Stomach smooth muscle (tissue), 2 donors: ENCODE measurements around the gene RPS24.

Source experiments
- H3K27ac ChIP-seq: one replicate; pipeline ENCODE4 v1.7.0; 2013; ENCODE audit warnings: mild to moderate bottlenecking, low read length, inconsistent platforms
- H3K27me3 ChIP-seq, 2 donors: one replicate each; pipeline ENCODE4 v1.7.0; 2013; ENCODE audit warnings: low read length in 2 of 2; ENCODE audit not compliant: insufficient read depth in 2 of 2, control insufficient read depth in 1 of 2
- H3K36me3 ChIP-seq, 2 donors: one replicate each; pipeline ENCODE4 v1.7.0; 2013; ENCODE audit warnings: low read length in 2 of 2; ENCODE audit not compliant: control insufficient read depth in 2 of 2, insufficient read depth in 2 of 2
- H3K4me1 ChIP-seq: one replicate; pipeline ENCODE4 v1.7.0; 2013; ENCODE audit warnings: low read length; ENCODE audit not compliant: control insufficient read depth, insufficient read depth
- H3K4me3 ChIP-seq, 2 donors: one replicate each; pipeline ENCODE4 v1.7.0; 2013; ENCODE audit warnings: low read length in 2 of 2
- H3K9ac ChIP-seq, 2 donors: one replicate each; pipeline ENCODE4 v1.7.0; 2013; ENCODE audit warnings: low read length in 2 of 2, mild to moderate bottlenecking in 1 of 2
- H3K9me3 ChIP-seq, 2 donors: one replicate each; pipeline ENCODE4 v1.7.0; 2013; ENCODE audit warnings: low read length in 2 of 2; ENCODE audit not compliant: control insufficient read depth in 2 of 2
- donor health status: healthy.
- donor health status: Pancreatic carcinoma.

RPS24 gene

GRCh38 chr10:78004215-78005026, 29.2 kb upstream of the RPS24 start:
- no peaks in the 10 kb centered on the region for H3K27me3 ChIP-seq
- H3K9me3 ChIP-seq = no peaks in the 10 kb centered on the region
- no peaks in the 10 kb centered on the region for H3K4me1 ChIP-seq
- no peak overlapping the region for H3K4me3 ChIP-seq
- H3K27ac ChIP-seq = no peak overlapping the region
- H3K36me3 ChIP-seq = peaks cover 48 to 65% of the 10 kb centered on the region in 2 donors
- H3K9ac ChIP-seq = no peak overlapping the region

GRCh38 chr10:78007172-78007571, 26.5 kb upstream of the RPS24 start:
- peaks cover 52 to 61% of the 10 kb centered on the region in 2 donors for H3K36me3 ChIP-seq
- no peak overlapping the region for H3K4me3 ChIP-seq
- H3K9me3 ChIP-seq = no peaks in the 10 kb centered on the region
- no peaks in the 10 kb centered on the region for H3K27me3 ChIP-seq
- no peak overlapping the region for H3K9ac ChIP-seq
- H3K27ac ChIP-seq = no peak overlapping the region
- no peaks in the 10 kb centered on the region for H3K4me1 ChIP-seq

- H3K9ac ChIP-seq = no peak overlapping the region
- H3K9me3 ChIP-seq = no peaks in the 10 kb centered on the region
- H3K27ac ChIP-seq = no peak overlapping the region
- H3K36me3 ChIP-seq = peaks cover 56 to 60% of the 10 kb centered on the region in 2 donors
- H3K27me3 ChIP-seq = no peaks in the 10 kb centered on the region
- H3K4me1 ChIP-seq = no peaks in the 10 kb centered on the region
- H3K4me3 ChIP-seq = no peak overlapping the region
These were observed 24.0 kb upstream of the RPS24 start for GRCh38 chr10:78009662-78010061.

GRCh38 chr10:78010278-78010677, 23.4 kb upstream of the RPS24 start:
- Histone ChIP-seq H3K4me3 (no peak overlapping the region), H3K9ac (no peak overlapping the region), H3K36me3 (peaks cover 54 to 61% of the 10 kb centered on the region in 2 donors), H3K27me3 (no peaks in the 10 kb centered on the region), H3K9me3 (no peaks in the 10 kb centered on the region), H3K4me1 (no peaks in the 10 kb centered on the region), H3K27ac (no peak overlapping the region)

- H3K9ac ChIP-seq = no peak overlapping the region
- H3K27ac ChIP-seq = no peak overlapping the region
- no peaks in the 10 kb centered on the region for H3K4me1 ChIP-seq
- no peaks in the 10 kb centered on the region for H3K27me3 ChIP-seq
- H3K36me3 ChIP-seq = peaks cover 57% of the 10 kb centered on the region in 2 donors
- H3K4me3 ChIP-seq = no peak overlapping the region
- H3K9me3 ChIP-seq = no peaks in the 10 kb centered on the region
These were observed 22.6 kb upstream of the RPS24 start for GRCh38 chr10:78011065-78011464.

- Histone ChIP-seq H3K27ac (no peak overlapping the region), H3K9ac (no peak overlapping the region), H3K4me1 (no peaks in the 10 kb centered on the region), H3K36me3 (peaks cover 55% of the 10 kb centered on the region in 2 donors), H3K27me3 (no peaks in the 10 kb centered on the region), H3K9me3 (no peaks in the 10 kb centered on the region), H3K4me3 (no peak overlapping the region)
These were observed 20.1 kb upstream of the RPS24 start for GRCh38 chr10:78013564-78013963.

- H3K36me3 ChIP-seq = peaks cover 52 to 54% of the 10 kb centered on the region in 2 donors
- no peaks in the 10 kb centered on the region for H3K4me1 ChIP-seq
- H3K27ac ChIP-seq = no peak overlapping the region
- H3K9me3 ChIP-seq = no peaks in the 10 kb centered on the region
- no peak overlapping the region for H3K9ac ChIP-seq
- no peak overlapping the region for H3K4me3 ChIP-seq
- no peaks in the 10 kb centered on the region for H3K27me3 ChIP-seq
These were observed 18.1 kb upstream of the RPS24 start for GRCh38 chr10:78015546-78015945.

GRCh38 chr10:78017856-78018255, 15.8 kb upstream of the RPS24 start:
- H3K9ac ChIP-seq = no peak overlapping the region
- peaks cover 55 to 59% of the 10 kb centered on the region in 2 donors for H3K36me3 ChIP-seq
- no peak overlapping the region for H3K27ac ChIP-seq
- no peaks in the 10 kb centered on the region for H3K9me3 ChIP-seq
- H3K27me3 ChIP-seq = no peaks in the 10 kb centered on the region
- H3K4me3 ChIP-seq = no peak overlapping the region
- H3K4me1 ChIP-seq = no peaks in the 10 kb centered on the region

- Histone ChIP-seq H3K27ac (no peak overlapping the region), H3K9ac (no peak overlapping the region), H3K9me3 (no peaks in the 10 kb centered on the region), H3K4me1 (no peaks in the 10 kb centered on the region), H3K27me3 (no peaks in the 10 kb centered on the region), H3K4me3 (no peak overlapping the region), H3K36me3 (peaks cover 55 to 56% of the 10 kb centered on the region in 2 donors)
These were observed 14.4 kb upstream of the RPS24 start for GRCh38 chr10:78019264-78019663.

GRCh38 chr10:78021201-78021600, 12.5 kb upstream of the RPS24 start:
- Histone ChIP-seq H3K4me1 (no peaks in the 10 kb centered on the region), H3K9me3 (no peaks in the 10 kb centered on the region), H3K27me3 (no peaks in the 10 kb centered on the region), H3K9ac (no peak overlapping the region), H3K4me3 (no peak overlapping the region), H3K36me3 (peaks cover 63 to 65% of the 10 kb centered on the region in 2 donors), H3K27ac (no peak overlapping the region)

GRCh38 chr10:78023741-78024140, 9.9 kb upstream of the RPS24 start:
- H3K9me3 ChIP-seq = no peaks in the 10 kb centered on the region
- H3K36me3 ChIP-seq = peaks cover 48 to 55% of the 10 kb centered on the region in 2 donors
- H3K4me3 ChIP-seq = no peak overlapping the region
- H3K27me3 ChIP-seq = no peaks in the 10 kb centered on the region
- H3K4me1 ChIP-seq = peaks cover 16% of the 10 kb centered on the region
- no peak overlapping the region for H3K9ac ChIP-seq
- no peak overlapping the region for H3K27ac ChIP-seq
